K562 (cell line): ENCODE measurements around the gene ARHGAP26. TPM values are rescaled to one million over a fixed set of nuclear protein-coding genes. Genes with fewer than 3 reads are reported as not detected.

Source experiments
- E2F3 ChIP-seq: fragments of 250-450 bp; sonication (Bioruptor Pico); IDR thresholded peaks from 2 replicates; pipeline ENCODE4 v1.4.0; 2020; ENCODE audit warnings: mild to moderate bottlenecking
- ETV6 ChIP-seq, 3 experiments: fragments of 150-350 bp in 1 of 3; sonication (generic) in 1 of 3; formaldehyde crosslinking in 1 of 3; IDR thresholded peaks; 2 replicates each; pipeline versions ENCODE4 v1.6.1 to v1.8.0; 2014 to 2022; ENCODE audit warnings: borderline replicate concordance in 2 of 3, low read depth in 2 of 3, antibody characterized with exemption in 1 of 3, low read length in 1 of 3, mild to moderate bottlenecking in 1 of 3, missing genetic modification reagents in 1 of 3
- GATAD2B ChIP-seq: fragments of 450-650 bp; IDR thresholded peaks from 2 replicates; pipeline ENCODE4 v1.6.1; 2017; ENCODE audit warnings: mild to moderate bottlenecking, borderline replicate concordance
- HMG20A ChIP-seq: fragments of 450-650 bp; formaldehyde crosslinking; conservative IDR thresholded peaks from 2 replicates; pipeline ENCODE4 v1.4.0; 2020; ENCODE audit warnings: mild to moderate bottlenecking, mixed read lengths
- KDM1A ChIP-seq, 2 experiments: fragments of 450-650 bp; IDR thresholded peaks; 2 replicates each; pipeline ENCODE4 v1.6.1; 2016; ENCODE audit warnings: mild to moderate bottlenecking in 2 of 2
- KLF10 ChIP-seq: fragments of 250-450 bp; sonication (Bioruptor Pico); IDR thresholded peaks from 2 replicates; pipeline ENCODE4 v1.6.1; 2021; ENCODE audit warnings: matching md5 sums
- PRPF4 ChIP-seq: fragments of 200-400 bp; formaldehyde crosslinking; IDR thresholded peaks from one replicate; pipeline ENCODE4 v1.6.1; 2017; ENCODE audit warnings: low read length, low read depth, mild to moderate bottlenecking; ENCODE audit not compliant: insufficient read depth, poor library complexity, severe bottlenecking
- RFX5 ChIP-seq: IDR thresholded peaks from 2 replicates; pipeline ENCODE4 v1.6.1; 2011; ENCODE audit warnings: low read depth, mild to moderate bottlenecking, improper control_type of control experiment, low read length
- TCF7 ChIP-seq: sonication (generic); IDR thresholded peaks from 2 replicates; pipeline ENCODE4 v1.6.1; 2016; ENCODE audit warnings: antibody characterized with exemption, borderline replicate concordance
- TEAD1 ChIP-seq, 2 experiments: fragments of 450-650 bp in 1 of 2; sonication (generic) in 1 of 2; formaldehyde crosslinking; IDR thresholded peaks; 2 replicates each; pipeline versions ENCODE4 v1.4.0 to v1.8.0; 2020 to 2022; ENCODE audit warnings: mild to moderate bottlenecking in 2 of 2, missing genetic modification reagents in 1 of 2
- ZKSCAN8 ChIP-seq: fragments of 200-800 bp; sonication (Bioruptor generic); IDR thresholded peaks from 2 replicates; pipeline ENCODE4 v1.6.1; 2016; ENCODE audit warnings: missing genetic modification characterization, missing compliant biosample characterization
- ZNF175 ChIP-seq: fragments of 200-800 bp; sonication (Bioruptor generic); IDR thresholded peaks from 2 replicates; pipeline ENCODE4 v1.6.1; 2016; ENCODE audit warnings: low read depth, mild to moderate bottlenecking, missing genetic modification characterization, missing compliant biosample characterization
- ZNF253 ChIP-seq: fragments of 250-450 bp; sonication (Bioruptor Pico); conservative IDR thresholded peaks from 2 replicates; pipeline ENCODE4 v1.6.1; 2021; ENCODE audit warnings: mild to moderate bottlenecking
- ZNF316 ChIP-seq: fragments of 450-650 bp; IDR thresholded peaks from 2 replicates; pipeline ENCODE4 v1.6.1; 2016
- polyA plus RNA-seq, 8 experiments: library from polyadenylated mRNA; depleted of rRNA in 4 of 8; stranded (reverse) in 5 of 8; unstranded in 3 of 8; fragments of >200 nt; fragmentation: Nextera tagmentation in 2 of 8; fragmentation: Illumina TruSeq in 1 of 8; extraction: Ambion mirVana in 2 of 8; extraction: Trizol in 1 of 8; gene quantifications; 2 replicates each; pipeline versions ENCODE4 v1.2.1 to v1.2.3, GENCODE V29; 2011 to 2014; ENCODE audit warnings: inconsistent platforms in 1 of 8, missing spikeins in 1 of 8
- total RNA-seq, 7 experiments: library from RNA; depleted of rRNA in 6 of 7; stranded (reverse); fragments of >200 nt in 6 of 7; fragmentation: Illumina TruSeq in 2 of 7; extraction: Trizol in 2 of 7; gene quantifications; 2 replicates each; pipeline versions ENCODE4 v1.2.1 to v1.2.3, GENCODE V29; 2011 to 2021; ENCODE audit warnings: low replicate concordance in 1 of 7
- TF ChIP-seq, protein P1 (sequence below): fragments of 450-650 bp; conservative IDR thresholded peaks from 2 replicates; pipeline ENCODE4 v1.6.1; 2016; ENCODE audit warnings: missing genetic modification characterization, low read depth, mild to moderate bottlenecking, control low read depth, missing compliant biosample characterization
- TF ChIP-seq, protein P2 (sequence below): sonication (generic); formaldehyde crosslinking; IDR thresholded peaks from 2 replicates; pipeline ENCODE4 v1.8.1; 2023; ENCODE audit warnings: mild to moderate bottlenecking, missing genetic modification reagents
- TF ChIP-seq, protein P3 (sequence below): fragments of 450-650 bp; IDR thresholded peaks from 2 replicates; pipeline ENCODE4 v1.6.1; 2017; ENCODE audit warnings: antibody characterized with exemption
- TF ChIP-seq, protein P4 (sequence below): fragments of 450-650 bp; IDR thresholded peaks from 2 replicates; pipeline ENCODE4 v1.6.1; 2014; ENCODE audit warnings: low read depth, mild to moderate bottlenecking, moderate library complexity, borderline replicate concordance
- TF ChIP-seq, protein P5 (sequence below): sonication (generic); formaldehyde crosslinking; IDR thresholded peaks from 2 replicates; pipeline ENCODE4 v1.8.1; 2023; ENCODE audit warnings: mild to moderate bottlenecking, missing genetic modification reagents, moderate library complexity

ARHGAP26 gene
- total and polyA plus RNA-seq, 9 of the 15 experiments (the other 6 are each of a cell fraction or from before 2014, with no cell fraction given), result 0.13 to 1.1 (median 0.55) TPM

DNA sequence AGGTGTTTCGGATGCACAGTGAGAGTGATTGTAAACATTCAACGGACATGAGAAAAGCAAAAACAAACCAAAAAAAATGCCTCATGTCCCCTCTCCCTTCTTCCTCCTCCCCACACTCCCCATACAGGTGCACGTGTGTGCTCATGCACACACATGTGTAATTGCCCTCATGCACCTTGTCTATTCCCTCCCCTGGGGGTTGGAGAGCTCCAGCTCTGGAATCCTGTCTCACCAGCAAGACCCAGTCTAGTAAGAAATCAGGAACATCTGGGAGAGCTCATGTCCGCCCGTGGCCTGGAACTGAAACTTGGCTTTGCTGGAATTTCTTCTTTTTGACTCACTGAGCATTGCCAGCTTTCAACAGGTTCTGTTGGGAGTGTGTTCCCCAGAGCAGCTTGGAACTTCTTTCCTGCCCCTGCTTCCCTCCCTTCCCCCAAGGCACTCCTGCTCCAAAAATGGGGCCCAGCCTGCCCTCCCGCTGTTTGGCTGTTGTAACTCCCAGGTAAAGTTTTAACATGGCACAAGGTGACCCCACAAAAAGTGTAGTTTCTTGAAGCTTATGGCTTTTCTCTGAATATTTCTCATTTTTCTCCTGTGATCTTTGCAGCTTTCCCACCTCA lies 443.2 kb downstream of the ARHGAP26 start (continued):
- no peak for TF ChIP-seq GATAD2B
- TF ChIP-seq, protein P1, sequence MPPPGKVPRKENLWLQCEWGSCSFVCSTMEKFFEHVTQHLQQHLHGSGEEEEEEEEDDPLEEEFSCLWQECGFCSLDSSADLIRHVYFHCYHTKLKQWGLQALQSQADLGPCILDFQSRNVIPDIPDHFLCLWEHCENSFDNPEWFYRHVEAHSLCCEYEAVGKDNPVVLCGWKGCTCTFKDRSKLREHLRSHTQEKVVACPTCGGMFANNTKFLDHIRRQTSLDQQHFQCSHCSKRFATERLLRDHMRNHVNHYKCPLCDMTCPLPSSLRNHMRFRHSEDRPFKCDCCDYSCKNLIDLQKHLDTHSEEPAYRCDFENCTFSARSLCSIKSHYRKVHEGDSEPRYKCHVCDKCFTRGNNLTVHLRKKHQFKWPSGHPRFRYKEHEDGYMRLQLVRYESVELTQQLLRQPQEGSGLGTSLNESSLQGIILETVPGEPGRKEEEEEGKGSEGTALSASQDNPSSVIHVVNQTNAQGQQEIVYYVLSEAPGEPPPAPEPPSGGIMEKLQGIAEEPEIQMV (tag), result 0 out of 2 replicates have a peak, but pooled peaks have one; percentile 58
- TF ChIP-seq TEAD1 (CRISPR knock-in tag; IDR thresholded peaks at IDR 0.05), result no peak
- TF ChIP-seq RFX5, result no peak
- no peak for TF ChIP-seq E2F3 (CRISPR knock-in tag)
- TF ChIP-seq KLF10 (CRISPR knock-in tag), result no peak
- TF ChIP-seq, protein P2, sequence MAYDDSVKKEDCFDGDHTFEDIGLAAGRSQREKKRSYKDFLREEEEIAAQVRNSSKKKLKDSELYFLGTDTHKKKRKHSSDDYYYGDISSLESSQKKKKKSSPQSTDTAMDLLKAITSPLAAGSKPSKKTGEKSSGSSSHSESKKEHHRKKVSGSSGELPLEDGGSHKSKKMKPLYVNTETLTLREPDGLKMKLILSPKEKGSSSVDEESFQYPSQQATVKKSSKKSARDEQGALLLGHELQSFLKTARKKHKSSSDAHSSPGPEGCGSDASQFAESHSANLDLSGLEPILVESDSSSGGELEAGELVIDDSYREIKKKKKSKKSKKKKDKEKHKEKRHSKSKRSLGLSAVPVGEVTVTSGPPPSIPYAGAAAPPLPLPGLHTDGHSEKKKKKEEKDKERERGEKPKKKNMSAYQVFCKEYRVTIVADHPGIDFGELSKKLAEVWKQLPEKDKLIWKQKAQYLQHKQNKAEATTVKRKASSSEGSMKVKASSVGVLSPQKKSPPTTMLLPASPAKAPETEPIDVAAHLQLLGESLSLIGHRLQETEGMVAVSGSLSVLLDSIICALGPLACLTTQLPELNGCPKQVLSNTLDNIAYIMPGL, result no peak
- no peak for TF ChIP-seq ZNF316
- no peak for TF ChIP-seq TCF7
- no peak for TF ChIP-seq ETV6 (IDR thresholded peaks at IDR 0.05; ENCODE audit: borderline replicate concordance in 1 of 2, low read depth in 2 of 2, low read length in 1 of 2)
- TF ChIP-seq ETV6 (CRISPR knock-in tag; IDR thresholded peaks at IDR 0.05; ENCODE audit: borderline replicate concordance), result no peak
- no peak for TF ChIP-seq HMG20A (CRISPR knock-in tag)
- TF ChIP-seq, protein P3, sequence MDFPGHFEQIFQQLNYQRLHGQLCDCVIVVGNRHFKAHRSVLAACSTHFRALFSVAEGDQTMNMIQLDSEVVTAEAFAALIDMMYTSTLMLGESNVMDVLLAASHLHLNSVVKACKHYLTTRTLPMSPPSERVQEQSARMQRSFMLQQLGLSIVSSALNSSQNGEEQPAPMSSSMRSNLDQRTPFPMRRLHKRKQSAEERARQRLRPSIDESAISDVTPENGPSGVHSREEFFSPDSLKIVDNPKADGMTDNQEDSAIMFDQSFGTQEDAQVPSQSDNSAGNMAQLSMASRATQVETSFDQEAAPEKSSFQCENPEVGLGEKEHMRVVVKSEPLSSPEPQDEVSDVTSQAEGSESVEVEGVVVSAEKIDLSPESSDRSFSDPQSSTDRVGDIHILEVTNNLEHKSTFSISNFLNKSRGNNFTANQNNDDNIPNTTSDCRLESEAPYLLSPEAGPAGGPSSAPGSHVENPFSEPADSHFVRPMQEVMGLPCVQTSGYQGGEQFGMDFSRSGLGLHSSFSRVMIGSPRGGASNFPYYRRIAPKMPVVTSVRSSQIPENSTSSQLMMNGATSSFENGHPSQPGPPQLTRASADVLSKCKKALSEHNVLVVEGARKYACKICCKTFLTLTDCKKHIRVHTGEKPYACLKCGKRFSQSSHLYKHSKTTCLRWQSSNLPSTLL, result no peak
- TF ChIP-seq ZNF175 (CRISPR knock-in tag), result 0 out of 2 replicates have a peak, but pooled peaks have one; percentile 24
- TF ChIP-seq ZNF253, result no peak
- TF ChIP-seq ZKSCAN8 (CRISPR knock-in tag), result peak; percentile 58; the same call in 1 of the 2 replicates
- no peak for TF ChIP-seq KDM1A (IDR thresholded peaks at IDR 0.05)
- TF ChIP-seq, protein P4, sequence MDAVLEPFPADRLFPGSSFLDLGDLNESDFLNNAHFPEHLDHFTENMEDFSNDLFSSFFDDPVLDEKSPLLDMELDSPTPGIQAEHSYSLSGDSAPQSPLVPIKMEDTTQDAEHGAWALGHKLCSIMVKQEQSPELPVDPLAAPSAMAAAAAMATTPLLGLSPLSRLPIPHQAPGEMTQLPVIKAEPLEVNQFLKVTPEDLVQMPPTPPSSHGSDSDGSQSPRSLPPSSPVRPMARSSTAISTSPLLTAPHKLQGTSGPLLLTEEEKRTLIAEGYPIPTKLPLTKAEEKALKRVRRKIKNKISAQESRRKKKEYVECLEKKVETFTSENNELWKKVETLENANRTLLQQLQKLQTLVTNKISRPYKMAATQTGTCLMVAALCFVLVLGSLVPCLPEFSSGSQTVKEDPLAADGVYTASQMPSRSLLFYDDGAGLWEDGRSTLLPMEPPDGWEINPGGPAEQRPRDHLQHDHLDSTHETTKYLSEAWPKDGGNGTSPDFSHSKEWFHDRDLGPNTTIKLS, result no peak
- no peak for TF ChIP-seq PRPF4
- TF ChIP-seq, protein P5, sequence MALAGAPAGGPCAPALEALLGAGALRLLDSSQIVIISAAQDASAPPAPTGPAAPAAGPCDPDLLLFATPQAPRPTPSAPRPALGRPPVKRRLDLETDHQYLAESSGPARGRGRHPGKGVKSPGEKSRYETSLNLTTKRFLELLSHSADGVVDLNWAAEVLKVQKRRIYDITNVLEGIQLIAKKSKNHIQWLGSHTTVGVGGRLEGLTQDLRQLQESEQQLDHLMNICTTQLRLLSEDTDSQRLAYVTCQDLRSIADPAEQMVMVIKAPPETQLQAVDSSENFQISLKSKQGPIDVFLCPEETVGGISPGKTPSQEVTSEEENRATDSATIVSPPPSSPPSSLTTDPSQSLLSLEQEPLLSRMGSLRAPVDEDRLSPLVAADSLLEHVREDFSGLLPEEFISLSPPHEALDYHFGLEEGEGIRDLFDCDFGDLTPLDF (CRISPR knock-in tag), result no peak
